OCI-LY3 (cell line): ENCODE data around the gene CLK4.

Experiments used
- H2AFZ ChIP-seq: fragments of 200-600, 300-600 bp; shearing (Covaris generic); 2 replicates; pipeline ENCODE4 v1.6.0; 2014; ENCODE audit warnings: antibody characterized with exemption, low read depth, low read length
- H3K27ac ChIP-seq: fragments of 200-600, 300-600 bp; sonication (generic); 2 replicates; pipeline ENCODE4 v1.5.1; 2014; ENCODE audit warnings: mild to moderate bottlenecking, low read length, moderate library complexity, mixed read lengths
- H3K27me3 ChIP-seq: fragments of 200-600, 300-600 bp; sonication (generic); 2 replicates; pipeline ENCODE4 v1.6.1; 2014; ENCODE audit warnings: low read depth, low read length, mixed read lengths
- H3K36me3 ChIP-seq: fragments of 200-600, 300-600 bp; sonication (generic); replicated peaks from 2 replicates; pipeline ENCODE3; 2014; ENCODE audit warnings: low read depth, low read length, mixed read lengths
- H3K4me1 ChIP-seq: fragments of 300-600, 200-600 bp; sonication (generic); 2 replicates; pipeline ENCODE4 v1.6.1; 2014; ENCODE audit warnings: low read length, mixed read lengths
- H3K4me2 ChIP-seq: fragments of 200-600, 300-600 bp; sonication (generic); 2 replicates; pipeline ENCODE4 v1.6.1; 2014; ENCODE audit warnings: low read length, mixed read lengths
- H3K4me3 ChIP-seq: fragments of 300-600, 200-600 bp; sonication (generic); 2 replicates; pipeline ENCODE4 v1.5.1; 2014; ENCODE audit warnings: antibody characterized with exemption, mild to moderate bottlenecking, low read length, moderate library complexity
- H3K79me2 ChIP-seq: fragments of 300-600, 200-600 bp; shearing (Covaris generic); 2 replicates; pipeline ENCODE4 v1.6.1; 2014; ENCODE audit warnings: mild to moderate bottlenecking, low read length, mixed read lengths
- H3K9ac ChIP-seq: fragments of 300-600, 200-600 bp; shearing (Covaris generic); 2 replicates; pipeline ENCODE4 v1.6.0; 2014; ENCODE audit warnings: mild to moderate bottlenecking, low read length, moderate library complexity
- H3K9me3 ChIP-seq: fragments of 200-600, 300-600 bp; shearing (Covaris generic); 2 replicates; pipeline ENCODE4 v1.6.1; 2014; ENCODE audit warnings: low read length, mixed read lengths; ENCODE audit not compliant: insufficient read depth
- H4K20me1 ChIP-seq: fragments of 200-600, 300-600 bp; sonication (generic); 2 replicates; pipeline ENCODE4 v1.6.1; 2016; ENCODE audit warnings: low read length, mixed read lengths; ENCODE audit not compliant: insufficient read depth
- EZH2phosphoT487 ChIP-seq: fragments of 200-600 bp; shearing (Covaris generic); IDR thresholded peaks from 2 replicates; pipeline ENCODE4 v1.6.1; 2018; ENCODE audit warnings: antibody characterized with exemption, mixed run types, low read depth
- TF ChIP-seq, protein P1 (sequence below): fragments of 200-600, 300-600 bp; sonication (generic); IDR thresholded peaks from 2 replicates; pipeline ENCODE4 v1.5.1; 2014; ENCODE audit warnings: antibody characterized with exemption, low read length, low read depth

Gene CLK4

DNA sequence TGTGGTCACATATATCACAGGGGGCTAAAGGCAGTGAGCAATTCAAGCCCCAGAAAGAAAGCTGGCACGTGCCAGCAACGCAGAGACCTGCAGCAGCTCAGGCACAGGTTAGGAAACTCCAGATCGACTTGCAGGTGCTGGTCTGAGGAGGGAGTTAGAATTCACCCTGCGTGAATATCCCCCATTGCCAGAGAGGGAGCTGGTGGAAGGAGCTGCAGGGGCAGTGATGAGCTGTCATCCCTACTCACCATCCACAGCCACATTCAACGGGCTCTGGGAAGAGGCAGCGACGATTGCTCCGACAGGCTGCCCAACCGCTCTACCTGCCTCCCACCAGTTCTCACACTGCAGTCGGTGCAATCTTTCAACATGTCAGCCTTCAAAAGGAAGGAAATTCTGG lies 40.8 kb upstream of the CLK4 start:
- H4K20me1 ChIP-seq = no peaks in the 10 kb centered on the region
- no peak for TF ChIP-seq EZH2phosphoT487
- TF ChIP-seq, protein P1, sequence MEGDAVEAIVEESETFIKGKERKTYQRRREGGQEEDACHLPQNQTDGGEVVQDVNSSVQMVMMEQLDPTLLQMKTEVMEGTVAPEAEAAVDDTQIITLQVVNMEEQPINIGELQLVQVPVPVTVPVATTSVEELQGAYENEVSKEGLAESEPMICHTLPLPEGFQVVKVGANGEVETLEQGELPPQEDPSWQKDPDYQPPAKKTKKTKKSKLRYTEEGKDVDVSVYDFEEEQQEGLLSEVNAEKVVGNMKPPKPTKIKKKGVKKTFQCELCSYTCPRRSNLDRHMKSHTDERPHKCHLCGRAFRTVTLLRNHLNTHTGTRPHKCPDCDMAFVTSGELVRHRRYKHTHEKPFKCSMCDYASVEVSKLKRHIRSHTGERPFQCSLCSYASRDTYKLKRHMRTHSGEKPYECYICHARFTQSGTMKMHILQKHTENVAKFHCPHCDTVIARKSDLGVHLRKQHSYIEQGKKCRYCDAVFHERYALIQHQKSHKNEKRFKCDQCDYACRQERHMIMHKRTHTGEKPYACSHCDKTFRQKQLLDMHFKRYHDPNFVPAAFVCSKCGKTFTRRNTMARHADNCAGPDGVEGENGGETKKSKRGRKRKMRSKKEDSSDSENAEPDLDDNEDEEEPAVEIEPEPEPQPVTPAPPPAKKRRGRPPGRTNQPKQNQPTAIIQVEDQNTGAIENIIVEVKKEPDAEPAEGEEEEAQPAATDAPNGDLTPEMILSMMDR = no peak
- H2AFZ ChIP-seq = no peak overlapping the region
- no peak overlapping the region for H3K4me2 ChIP-seq
- no peak overlapping the region for H3K27ac ChIP-seq
- H3K27me3 ChIP-seq = no peaks in the 10 kb centered on the region
- H3K4me3 ChIP-seq = no peak overlapping the region
- no peaks in the 10 kb centered on the region for H3K36me3 ChIP-seq
- H3K9ac ChIP-seq = no peak overlapping the region
- no peaks in the 10 kb centered on the region for H3K79me2 ChIP-seq
- H3K9me3 ChIP-seq = no peaks in the 10 kb centered on the region
- no peaks in the 10 kb centered on the region for H3K4me1 ChIP-seq

DNA sequence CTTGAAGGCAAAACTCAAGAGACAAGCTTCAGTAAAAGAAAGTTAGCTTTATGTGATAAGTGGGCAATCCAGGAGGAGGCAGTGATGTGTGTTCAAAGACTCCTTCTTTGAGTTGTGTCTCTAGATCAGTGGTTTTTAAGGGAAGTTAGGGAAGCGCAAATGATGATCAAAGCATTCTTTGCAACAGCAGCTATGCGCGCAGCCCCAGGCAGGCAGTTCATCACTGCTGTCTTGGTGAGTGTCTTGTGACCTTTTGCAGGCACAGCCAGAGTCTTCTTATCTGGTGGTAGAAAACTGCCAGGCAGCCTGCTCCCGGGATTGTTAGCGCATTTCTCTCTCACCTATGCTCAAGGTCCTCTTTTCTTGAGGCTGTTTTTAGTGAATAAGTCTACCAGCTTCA lies 40.3 kb upstream of the CLK4 start:
- Histone ChIP-seq H3K4me1 (no peaks in the 10 kb centered on the region), H3K27ac (no peak overlapping the region), H3K9ac (no peak overlapping the region), H4K20me1 (no peaks in the 10 kb centered on the region), H2AFZ (no peak overlapping the region), H3K9me3 (no peaks in the 10 kb centered on the region), H3K27me3 (no peaks in the 10 kb centered on the region), H3K79me2 (no peaks in the 10 kb centered on the region), H3K4me2 (no peak overlapping the region), H3K4me3 (no peak overlapping the region), H3K36me3 (no peaks in the 10 kb centered on the region)
- no peak for TF ChIP-seq EZH2phosphoT487
- TF ChIP-seq, protein P1 = no peak

DNA sequence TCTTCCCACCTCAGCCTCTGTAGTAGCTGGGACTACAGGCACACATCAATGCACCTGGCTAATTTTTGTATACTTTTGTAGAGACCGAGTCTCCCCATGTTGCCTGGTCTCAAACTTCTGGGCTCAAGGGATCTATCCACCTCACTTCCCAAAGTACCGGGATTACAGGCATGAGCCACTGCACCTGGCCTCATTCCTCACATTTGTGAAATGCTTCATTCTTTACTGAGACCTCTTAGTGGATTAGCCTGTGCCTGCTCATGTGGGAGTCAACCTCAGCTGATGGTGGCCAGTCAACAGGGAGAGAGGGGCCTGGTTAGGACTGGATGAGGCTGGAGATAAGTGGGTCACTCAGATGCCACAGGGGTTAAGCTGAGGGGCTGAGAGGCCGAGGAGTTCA lies 37.3 kb upstream of the CLK4 start:
- no peak overlapping the region for H3K27ac ChIP-seq
- H3K4me3 ChIP-seq = no peak overlapping the region
- TF ChIP-seq, protein P1 = no peak
- TF ChIP-seq EZH2phosphoT487 = no peak
- H2AFZ ChIP-seq = no peak overlapping the region
- H3K27me3 ChIP-seq = no peaks in the 10 kb centered on the region
- no peaks in the 10 kb centered on the region for H3K36me3 ChIP-seq
- H3K9ac ChIP-seq = no peak overlapping the region
- no peak overlapping the region for H3K4me2 ChIP-seq
- H3K79me2 ChIP-seq = no peaks in the 10 kb centered on the region
- H3K9me3 ChIP-seq = no peaks in the 10 kb centered on the region
- no peaks in the 10 kb centered on the region for H4K20me1 ChIP-seq
- no peaks in the 10 kb centered on the region for H3K4me1 ChIP-seq

DNA sequence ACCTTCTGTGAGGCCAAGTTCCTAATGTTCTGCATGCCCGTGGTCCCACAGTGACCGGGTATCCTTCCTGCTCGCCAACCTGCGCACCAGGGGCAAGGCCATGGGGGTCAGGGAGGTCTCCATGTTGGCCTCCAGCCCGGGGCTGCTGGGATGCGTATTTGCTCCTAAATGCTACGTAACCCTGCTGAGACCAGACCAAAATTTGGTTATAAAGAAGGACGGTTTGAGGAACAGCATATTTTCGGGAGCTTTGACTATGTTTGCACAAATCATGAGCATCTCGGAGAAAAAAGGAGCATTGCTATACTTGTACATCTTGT lies 35.7 kb upstream of the CLK4 start:
- H3K9me3 ChIP-seq = no peaks in the 10 kb centered on the region
- no peak overlapping the region for H3K27ac ChIP-seq
- no peak overlapping the region for H3K9ac ChIP-seq
- no peak overlapping the region for H2AFZ ChIP-seq
- H3K27me3 ChIP-seq = peaks cover under 1% of the 10 kb centered on the region; the same call in 1 of the 2 replicates
- H3K79me2 ChIP-seq = no peaks in the 10 kb centered on the region
- H3K36me3 ChIP-seq = no peaks in the 10 kb centered on the region
- H3K4me2 ChIP-seq = no peak overlapping the region
- no peaks in the 10 kb centered on the region for H4K20me1 ChIP-seq
- TF ChIP-seq, protein P1 = no peak
- TF ChIP-seq EZH2phosphoT487 = no peak
- H3K4me3 ChIP-seq = no peak overlapping the region
- no peaks in the 10 kb centered on the region for H3K4me1 ChIP-seq
